Prostate gland (tissue), 2 donors: ENCODE measurements around the gene CCDC192.

ENCODE experiments used
- POLR2AphosphoS5 ChIP-seq: sonication (generic); formaldehyde crosslinking; IDR thresholded peaks from one replicate; pipeline ENCODE4 v1.6.1; 2017; ENCODE audit warnings: antibody characterized with exemption
- TF ChIP-seq, protein P1 (sequence below), 4 experiments: fragments of 200-600 bp in 2 of 4; fragments of 450-650 bp in 2 of 4; sonication (generic) in 2 of 4; IDR thresholded peaks; 1 replicate in 3 of 4; 2 replicates in 1 of 4; pipeline ENCODE4 v1.5.1; 2016 to 2019; ENCODE audit warnings: antibody characterized with exemption in 4 of 4, mild to moderate bottlenecking in 2 of 4, moderate library complexity in 2 of 4

DNA sequence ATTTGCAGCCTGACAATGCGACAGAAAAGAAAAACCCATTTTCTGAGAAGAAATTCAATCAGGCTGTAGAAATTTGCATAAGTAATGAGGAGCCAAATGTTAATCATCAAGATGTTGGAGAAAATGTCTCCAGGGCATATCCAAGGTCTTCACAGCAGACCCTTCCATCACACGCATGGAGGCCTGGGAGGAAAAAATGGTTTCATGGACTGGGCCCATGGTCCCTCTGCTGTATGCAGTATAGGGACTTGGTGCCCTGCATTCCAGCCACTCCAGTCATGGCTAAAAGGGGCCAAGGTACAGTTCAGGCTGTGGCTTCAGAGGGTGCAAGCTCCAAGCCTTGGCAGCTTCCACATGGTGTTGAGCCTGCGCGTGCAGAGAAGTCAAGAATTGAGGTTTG, 73.3 kb downstream of the CCDC192 start:
- no peak for TF ChIP-seq POLR2AphosphoS5
- TF ChIP-seq, protein P1, sequence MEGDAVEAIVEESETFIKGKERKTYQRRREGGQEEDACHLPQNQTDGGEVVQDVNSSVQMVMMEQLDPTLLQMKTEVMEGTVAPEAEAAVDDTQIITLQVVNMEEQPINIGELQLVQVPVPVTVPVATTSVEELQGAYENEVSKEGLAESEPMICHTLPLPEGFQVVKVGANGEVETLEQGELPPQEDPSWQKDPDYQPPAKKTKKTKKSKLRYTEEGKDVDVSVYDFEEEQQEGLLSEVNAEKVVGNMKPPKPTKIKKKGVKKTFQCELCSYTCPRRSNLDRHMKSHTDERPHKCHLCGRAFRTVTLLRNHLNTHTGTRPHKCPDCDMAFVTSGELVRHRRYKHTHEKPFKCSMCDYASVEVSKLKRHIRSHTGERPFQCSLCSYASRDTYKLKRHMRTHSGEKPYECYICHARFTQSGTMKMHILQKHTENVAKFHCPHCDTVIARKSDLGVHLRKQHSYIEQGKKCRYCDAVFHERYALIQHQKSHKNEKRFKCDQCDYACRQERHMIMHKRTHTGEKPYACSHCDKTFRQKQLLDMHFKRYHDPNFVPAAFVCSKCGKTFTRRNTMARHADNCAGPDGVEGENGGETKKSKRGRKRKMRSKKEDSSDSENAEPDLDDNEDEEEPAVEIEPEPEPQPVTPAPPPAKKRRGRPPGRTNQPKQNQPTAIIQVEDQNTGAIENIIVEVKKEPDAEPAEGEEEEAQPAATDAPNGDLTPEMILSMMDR (IDR thresholded peaks at IDR 0.05) = no peak
